HEK293T (cell line): ENCODE data around the gene PAF1.

Source experiments
- BHLHE40 ChIP-seq: fragments of 450-650 bp; IDR thresholded peaks from 2 replicates; pipeline ENCODE4 v1.6.1; 2016; ENCODE audit warnings: mild to moderate bottlenecking, moderate library complexity, borderline replicate concordance
- FOXA1 ChIP-seq: fragments of 450-650 bp; IDR thresholded peaks from 2 replicates; pipeline ENCODE4 v1.6.1; 2016; ENCODE audit warnings: mild to moderate bottlenecking
- FOXM1 ChIP-seq: fragments of 450-650 bp; IDR thresholded peaks from 2 replicates; pipeline ENCODE4 v1.6.1; 2017; ENCODE audit warnings: mild to moderate bottlenecking, borderline replicate concordance
- HDGF ChIP-seq: fragments of 450-650 bp; IDR thresholded peaks from 2 replicates; pipeline ENCODE4 v1.6.1; 2017; ENCODE audit warnings: antibody characterized with exemption, borderline replicate concordance
- SUZ12 ChIP-seq: fragments of 450-650 bp; IDR thresholded peaks from 2 replicates; pipeline ENCODE4 v1.6.1; 2016; ENCODE audit warnings: mild to moderate bottlenecking

DNA sequence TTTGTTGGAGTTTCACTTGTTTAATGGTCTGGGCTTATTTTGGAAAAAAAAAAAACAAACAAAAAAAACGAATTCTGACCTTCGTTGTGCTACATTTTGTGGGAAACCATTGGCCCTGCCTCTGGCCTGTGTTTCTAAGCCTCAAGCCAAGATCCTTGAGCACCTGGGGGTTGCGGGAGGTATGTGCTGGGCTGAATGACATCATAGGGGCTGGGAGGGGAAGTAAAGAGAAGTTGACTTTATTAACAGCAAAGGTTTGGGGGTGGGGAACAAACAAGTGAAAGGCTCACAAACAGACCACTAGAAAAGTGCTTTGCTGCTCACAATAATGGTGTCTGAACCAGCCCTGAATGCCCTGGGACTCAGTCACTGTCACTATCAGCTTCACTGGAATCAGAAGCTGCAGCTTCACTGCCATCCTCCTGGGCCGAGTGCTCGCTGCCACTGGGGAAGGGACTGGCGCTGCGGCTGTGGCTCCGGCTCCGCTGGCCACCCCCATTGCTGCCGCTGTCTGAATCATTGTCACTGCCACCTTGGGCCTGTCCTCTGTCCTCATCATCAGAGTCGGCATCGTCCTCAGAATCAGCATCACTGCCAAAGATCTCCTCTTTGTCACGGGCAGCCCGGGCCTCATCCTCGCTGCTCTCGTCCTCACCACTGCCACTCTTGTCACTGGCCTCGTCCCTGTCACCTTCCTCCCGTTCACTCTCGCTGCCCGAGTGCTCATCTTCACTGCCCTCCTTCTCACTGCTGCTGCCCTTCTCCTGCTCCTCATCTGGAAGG is 5.1 kb downstream of the PAF1 start:
- no peak for TF ChIP-seq BHLHE40
- no peak for TF ChIP-seq FOXM1
- no peak for TF ChIP-seq HDGF
- TF ChIP-seq FOXA1, result no peak
- no peak for TF ChIP-seq SUZ12
